NCI-H2029 treated with DMSO at 0.1 percent for 48 hours (cell line): ENCODE measurements around the gene OCSTAMP.

Experiments used
- DNase-seq: peaks from one replicate; lab custom pipeline; 2025; lab: John Stamatoyannopoulos, UW

OCSTAMP gene

GRCh38 chr20:46550461-46550860 lies at the start of gene OCSTAMP:
Gene OCSTAMP (minus strand): TSS chr20:46550654. CDS start chr20:46550560, 94 bp downstream.
- DNase-seq, result no peak

GRCh38 chr20:46599227-46599987 lies 49.0 kb upstream of the OCSTAMP start:
- DNase-seq, result no peak

- no peak for DNase-seq
Measured at GRCh38 chr20:46595933-46596332, 45.5 kb upstream of the OCSTAMP start.

GRCh38 chr20:46594725-46595124 lies 44.3 kb upstream of the OCSTAMP start:
- no peak for DNase-seq

- no peak for DNase-seq
Measured at GRCh38 chr20:46592580-46593362, 42.3 kb upstream of the OCSTAMP start.

GRCh38 chr20:46590443-46590842 lies 40.0 kb upstream of the OCSTAMP start:
- no peak for DNase-seq

- no peak for DNase-seq
Measured at GRCh38 chr20:46588532-46589511, 38.4 kb upstream of the OCSTAMP start.

GRCh38 chr20:46587986-46588385 lies 37.5 kb upstream of the OCSTAMP start:
- no peak for DNase-seq

- DNase-seq, result no peak
Measured at GRCh38 chr20:46586724-46587123, 36.3 kb upstream of the OCSTAMP start.

- DNase-seq, result no peak
Measured at GRCh38 chr20:46584508-46584907, 34.1 kb upstream of the OCSTAMP start.

GRCh38 chr20:46583411-46584214 lies 33.2 kb upstream of the OCSTAMP start:
- no peak for DNase-seq

- no peak for DNase-seq
Measured at GRCh38 chr20:46582648-46583047, 32.2 kb upstream of the OCSTAMP start.

GRCh38 chr20:46581391-46581790 lies 30.9 kb upstream of the OCSTAMP start:
- DNase-seq, result no peak

GRCh38 chr20:46580613-46581205 lies 30.3 kb upstream of the OCSTAMP start:
- no peak for DNase-seq

GRCh38 chr20:46578745-46579144 lies 28.3 kb upstream of the OCSTAMP start:
- DNase-seq, result no peak

- no peak for DNase-seq
Measured at GRCh38 chr20:46576774-46577395, 26.4 kb upstream of the OCSTAMP start.

GRCh38 chr20:46575937-46576461 lies 25.5 kb upstream of the OCSTAMP start:
- DNase-seq, result no peak

- no peak for DNase-seq
Measured at GRCh38 chr20:46575394-46575793, 24.9 kb upstream of the OCSTAMP start.

GRCh38 chr20:46573788-46574584 lies 23.5 kb upstream of the OCSTAMP start:
- no peak for DNase-seq
